GM18907 (cell line): ENCODE measurements around the gene ARHGDIB.

Source experiments
- ATAC-seq: cut with Tn5 transposase; IDR thresholded peaks from one replicate; pipeline ENCODE4 v1.9.1; 2021; ENCODE audit warnings: mild to moderate bottlenecking, moderate library complexity; ENCODE audit not compliant: unreplicated experiment

Gene ARHGDIB

GRCh38 chr12:14961466-14962152, at the start of gene ARHGDIB:
Gene ARHGDIB, minus strand, starts transcription at chr12:14961601. Its CDS starts 10,889 bp downstream, at chr12:14950712.
- ATAC-seq: peak; percentile 74

DNA sequence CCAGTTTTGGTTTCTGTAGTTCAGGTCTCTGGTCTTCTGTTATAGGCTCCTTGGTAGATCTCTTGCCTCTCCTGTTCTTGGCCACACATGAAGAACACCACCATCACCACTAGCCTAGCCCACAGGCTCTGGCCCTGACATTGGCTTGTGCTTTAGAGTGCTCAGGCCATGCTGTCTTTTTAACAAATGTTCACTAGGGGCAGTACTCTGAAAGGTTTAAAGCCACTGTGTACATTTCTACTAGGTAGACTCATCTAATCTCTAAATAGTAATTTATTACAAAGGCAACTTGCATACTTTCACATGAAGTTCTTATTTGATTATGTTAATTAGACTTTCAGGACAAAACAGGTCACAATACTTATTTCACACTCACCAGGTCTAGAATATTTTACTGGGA, 49.8 kb upstream of the ARHGDIB start:
- no peak for ATAC-seq

GRCh38 chr12:15007551-15007950, 46.1 kb upstream of the ARHGDIB start:
- no peak for ATAC-seq

- ATAC-seq: no peak
Observed at GRCh38 chr12:15005064-15005463, 43.7 kb upstream of the ARHGDIB start.

DNA sequence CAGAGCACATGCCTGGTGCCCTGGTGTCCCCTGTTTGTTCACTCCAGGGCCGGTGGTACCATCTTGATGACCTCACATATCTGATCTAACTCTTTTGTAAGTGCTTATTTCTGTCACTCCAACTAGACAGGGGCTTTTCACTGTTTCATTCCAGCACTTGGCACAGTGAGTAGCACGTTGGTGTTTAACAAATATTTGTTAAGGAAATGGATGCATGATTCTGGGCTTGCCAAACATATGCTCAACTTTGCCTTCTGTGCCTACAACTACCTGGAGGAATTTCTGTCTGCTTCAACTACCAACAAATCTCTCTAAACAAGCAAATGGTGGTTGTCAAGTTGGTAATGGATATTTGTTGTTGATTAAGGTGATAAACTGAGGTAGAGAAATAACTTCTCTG, 43.0 kb upstream of the ARHGDIB start:
- no peak for ATAC-seq

DNA sequence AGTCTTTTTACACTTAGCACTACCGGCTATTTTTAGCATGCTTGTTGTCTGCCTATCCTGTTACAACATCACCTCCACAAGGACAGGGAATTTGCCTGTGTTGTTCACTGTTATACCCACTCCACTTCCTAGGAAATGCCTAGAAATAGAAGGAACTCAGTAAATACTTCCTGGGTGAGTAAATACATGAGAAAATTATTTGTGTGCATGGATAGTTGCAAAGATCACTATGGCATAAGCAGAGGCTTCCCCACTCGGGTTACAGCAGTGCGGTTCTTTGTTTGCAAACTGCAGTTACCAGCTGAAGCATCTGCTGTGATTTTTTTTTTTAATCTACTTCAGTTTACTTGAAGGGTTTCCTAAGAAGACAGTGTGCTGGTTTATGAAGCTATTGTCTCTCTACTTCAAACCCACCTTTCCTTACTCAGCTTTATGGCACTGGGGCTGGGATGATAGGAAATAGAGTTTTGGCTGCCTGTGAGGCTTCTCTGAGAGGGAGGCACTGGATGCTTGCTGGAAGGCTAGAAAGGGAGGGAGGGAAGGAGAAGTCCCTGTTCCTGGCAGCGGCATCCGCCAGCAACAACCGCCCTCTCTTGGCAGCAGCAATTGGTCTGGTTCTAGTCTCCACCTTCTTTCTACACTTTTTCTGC, 40.5 kb upstream of the ARHGDIB start:
- no peak for ATAC-seq

GRCh38 chr12:15000575-15000974, 39.2 kb upstream of the ARHGDIB start:
- ATAC-seq: no peak

GRCh38 chr12:14999695-15000365, 38.4 kb upstream of the ARHGDIB start:
- ATAC-seq: no peak

DNA sequence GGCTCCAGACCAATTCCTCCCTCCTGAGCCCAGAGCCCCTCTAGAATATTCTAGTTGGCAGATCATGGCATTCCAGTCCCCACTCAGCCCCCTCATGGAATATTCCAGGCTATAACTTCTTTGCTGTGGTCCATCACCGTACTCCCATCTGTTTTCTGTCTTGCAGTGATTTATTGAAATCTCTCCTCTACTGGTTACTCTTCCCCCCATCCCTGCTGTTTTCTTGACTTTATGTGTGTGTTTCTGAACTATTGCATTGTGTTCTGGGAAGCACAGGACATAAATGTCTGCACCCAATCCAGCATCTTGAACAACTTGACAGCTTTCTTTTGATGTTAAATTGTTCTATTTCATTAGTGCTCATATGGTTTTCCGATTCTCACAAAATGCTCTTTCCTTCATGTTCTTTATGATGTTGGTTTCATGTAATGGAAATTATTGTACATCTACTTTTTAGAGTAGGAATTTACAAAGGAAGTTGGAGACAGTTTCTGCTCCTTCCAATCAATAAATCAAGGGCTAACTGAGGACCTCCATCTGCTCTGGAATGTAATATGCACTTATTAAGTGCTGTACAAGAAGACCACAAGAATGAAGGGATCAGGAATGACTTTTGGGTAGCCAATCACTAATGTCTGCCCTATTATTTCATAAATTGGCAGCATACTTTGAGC, 37.8 kb upstream of the ARHGDIB start:
- ATAC-seq: no peak

DNA sequence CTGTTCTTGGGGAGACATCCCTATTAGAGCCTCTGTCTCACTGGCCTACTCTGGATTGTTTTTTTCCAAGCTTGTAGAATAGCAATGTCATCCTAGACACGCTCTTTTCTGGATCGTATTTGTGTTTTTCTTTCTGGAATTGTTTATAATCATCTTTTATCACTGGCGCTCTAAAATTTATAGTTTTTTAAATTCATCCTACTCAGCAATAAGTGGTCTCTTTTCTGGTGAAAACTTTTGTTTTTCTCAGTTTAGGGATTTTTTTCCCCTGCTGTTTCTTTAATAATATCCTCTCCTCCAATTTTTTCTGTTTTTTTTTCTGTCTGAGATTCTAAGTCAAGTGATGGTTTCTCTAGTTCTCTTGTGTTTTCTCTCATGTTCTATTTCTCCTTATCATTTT, 36.6 kb upstream of the ARHGDIB start:
- no peak for ATAC-seq

DNA sequence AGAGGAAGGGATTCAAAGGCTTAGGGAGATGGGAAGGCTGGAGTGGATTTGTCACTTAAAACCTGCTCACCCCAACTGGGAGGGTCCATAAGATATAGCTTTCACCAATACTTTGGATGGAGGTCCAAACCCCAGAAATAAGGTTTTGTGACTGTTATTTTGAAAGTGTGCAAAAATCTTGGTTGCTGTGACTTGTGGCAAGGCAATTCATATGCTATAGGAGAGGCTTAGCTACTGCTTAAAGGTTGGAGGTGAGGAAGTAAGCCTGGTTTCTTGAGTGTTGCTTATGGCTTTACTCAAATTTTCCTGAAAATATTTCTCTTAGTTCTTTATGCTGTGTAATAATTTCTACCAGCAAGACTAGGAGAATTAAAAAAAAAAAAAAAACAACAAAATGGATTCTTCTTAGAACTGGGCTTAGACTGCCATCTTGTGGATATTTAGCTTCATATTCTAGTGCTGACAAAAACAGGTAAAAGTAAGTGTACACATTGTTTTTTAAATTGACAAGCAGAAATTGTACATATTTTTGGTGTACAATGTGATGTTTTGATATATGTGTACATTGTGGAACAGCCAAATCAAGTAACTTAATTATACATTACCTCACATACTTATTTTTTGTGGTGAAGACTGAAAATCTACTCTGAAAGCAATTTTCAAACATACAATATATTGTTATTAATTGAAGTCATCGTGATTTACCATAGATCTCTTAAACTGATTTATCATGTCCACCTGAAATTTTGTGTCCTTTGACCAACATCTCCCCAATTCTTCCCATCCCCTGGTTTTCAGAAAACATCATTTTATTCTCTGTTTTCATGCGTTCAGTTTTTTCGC, 34.4 kb upstream of the ARHGDIB start:
- ATAC-seq: no peak

DNA sequence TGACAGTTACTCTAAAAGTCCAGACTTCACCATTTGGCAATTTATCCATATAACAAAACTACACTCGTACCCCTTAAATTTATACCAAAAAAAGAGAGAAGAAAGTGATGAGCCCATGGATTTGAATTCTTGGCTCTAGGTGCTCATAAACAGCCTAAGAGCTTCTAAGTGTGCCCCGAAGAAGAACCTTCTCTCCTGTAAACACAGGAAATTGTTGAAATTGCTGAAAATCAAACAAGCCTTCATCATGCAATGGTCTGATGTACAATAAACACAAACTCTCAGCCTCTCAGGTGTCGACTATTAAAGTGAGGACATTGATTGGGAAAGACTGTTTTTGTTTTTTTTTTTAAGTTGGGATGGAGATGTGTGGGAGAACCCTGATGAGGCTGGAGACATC, 33.2 kb upstream of the ARHGDIB start:
- no peak for ATAC-seq

DNA sequence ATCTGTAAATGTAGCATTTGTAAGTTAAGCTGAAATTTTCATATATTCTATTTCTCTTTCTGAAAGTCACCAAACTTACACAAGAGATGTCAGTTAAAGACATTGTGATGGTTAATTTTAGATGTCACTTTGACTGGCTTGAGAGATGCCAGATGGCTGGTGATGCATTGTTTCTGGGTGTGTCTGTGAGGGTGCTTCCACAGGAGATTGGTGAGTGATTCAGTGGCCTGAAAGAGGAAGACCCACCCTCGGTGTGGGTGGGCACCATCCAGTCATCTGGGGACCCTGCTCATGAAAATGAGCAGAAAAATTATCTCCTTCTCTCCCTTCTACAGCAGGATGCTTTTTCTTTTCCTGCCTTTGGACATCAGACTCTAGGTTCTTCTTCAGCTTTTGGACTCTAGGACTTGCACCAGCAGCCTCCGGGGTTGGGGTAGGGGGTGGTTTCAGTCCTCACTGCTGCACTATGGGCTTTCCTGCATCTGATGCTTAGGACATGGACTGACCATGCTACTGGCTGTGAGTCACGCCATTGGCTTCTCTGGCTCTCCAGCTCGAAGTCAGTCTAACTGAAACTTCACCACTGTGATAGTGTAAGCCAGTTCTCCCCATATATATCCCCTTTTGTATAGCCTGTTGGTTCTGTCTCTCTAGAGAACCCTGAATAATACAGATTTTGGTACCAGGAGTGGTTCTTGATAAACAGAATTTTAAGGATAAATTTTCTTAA, 32.3 kb upstream of the ARHGDIB start:
- ATAC-seq: no peak

DNA sequence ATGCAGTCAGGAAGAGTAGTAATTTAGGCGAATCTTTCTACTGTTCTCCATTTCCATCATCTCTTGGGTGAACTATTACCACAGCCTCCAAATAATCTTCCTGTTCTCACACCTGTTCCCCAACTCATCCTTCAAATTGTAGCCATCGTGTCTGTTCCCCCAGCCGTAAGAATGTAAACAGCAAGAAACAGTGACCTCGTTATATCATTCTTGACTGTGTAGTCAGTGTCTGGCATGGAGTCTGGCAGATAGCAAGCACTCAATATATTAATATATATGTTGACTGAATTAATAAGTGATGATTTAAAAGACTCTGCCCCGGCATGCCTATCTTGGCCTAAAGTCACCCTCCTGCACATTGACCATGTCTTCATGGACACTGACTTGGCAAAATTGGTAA, 31.7 kb upstream of the ARHGDIB start:
- no peak for ATAC-seq

DNA sequence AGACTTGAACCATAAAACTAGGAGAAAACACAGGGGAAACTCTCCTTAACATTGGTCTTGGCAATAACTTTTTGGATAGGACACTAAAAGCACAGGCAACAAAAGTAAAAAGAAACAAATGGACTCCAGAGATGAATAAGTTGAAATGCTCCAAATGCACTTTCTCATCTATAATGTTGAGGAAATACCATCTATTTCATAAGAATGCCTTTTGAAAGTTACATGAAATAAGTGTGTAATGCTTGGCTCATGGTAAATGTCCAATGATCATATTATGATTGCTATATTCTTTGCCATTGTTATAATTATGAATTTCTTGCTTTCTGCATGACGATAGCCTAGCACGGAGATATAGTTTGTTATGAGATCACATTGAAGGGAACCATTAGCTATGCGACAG, 31.3 kb upstream of the ARHGDIB start:
- no peak for ATAC-seq

- no peak for ATAC-seq
Observed at GRCh38 chr12:14991069-14991468, 29.7 kb upstream of the ARHGDIB start.

- ATAC-seq: no peak
Observed at GRCh38 chr12:14989790-14990189, 28.4 kb upstream of the ARHGDIB start.

- no peak for ATAC-seq
Observed at GRCh38 chr12:14988035-14988434, 26.6 kb upstream of the ARHGDIB start.

GRCh38 chr12:14986449-14986848, 25.0 kb upstream of the ARHGDIB start:
- no peak for ATAC-seq

DNA sequence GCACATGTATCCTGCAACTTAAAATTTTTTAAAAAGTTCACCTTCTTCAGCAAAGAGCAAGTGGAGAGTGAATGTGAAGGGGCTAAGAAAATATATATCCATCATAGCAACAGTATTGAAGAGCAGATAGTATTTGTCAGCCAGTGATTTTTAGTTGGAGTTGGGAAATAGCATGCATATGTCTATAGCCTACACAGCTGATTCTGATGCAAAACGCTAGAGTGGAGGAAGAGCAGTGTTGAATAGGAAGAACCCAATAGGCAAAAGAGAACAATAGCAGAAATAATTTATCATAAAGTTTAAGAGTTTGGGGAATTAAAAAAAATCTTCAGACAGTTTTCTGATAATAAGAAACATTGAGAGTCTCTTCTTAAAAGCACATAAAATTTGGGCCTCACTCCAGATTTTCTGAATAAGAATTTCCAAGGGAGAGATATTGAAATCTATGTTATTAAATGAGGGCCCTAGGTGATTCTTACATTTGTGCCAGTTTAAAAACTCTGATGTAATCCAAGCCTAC, 23.4 kb upstream of the ARHGDIB start:
- ATAC-seq: no peak
